H9 (cell line): ENCODE measurements around the gene IL3. TPM values are rescaled to one million over a fixed set of nuclear protein-coding genes. Genes with fewer than 3 reads are reported as not detected.

Experiments
- DNase-seq: peaks from one replicate; pipeline ENCODE4 v3.0.0-alpha.2; 2017
- H2AFZ ChIP-seq: one replicate; pipeline ENCODE4 v1.6.1; 2013; ENCODE audit warnings: mild to moderate bottlenecking, low read length, control low read depth, moderate library complexity
- H2AK5ac ChIP-seq: 2 replicates; pipeline ENCODE4 v1.6.1; 2013; ENCODE audit warnings: low read length, control low read depth, mixed read lengths; ENCODE audit not compliant: insufficient read length
- H2BK120ac ChIP-seq: one replicate; pipeline ENCODE4 v1.6.1; 2013; ENCODE audit warnings: low read depth, mild to moderate bottlenecking, low read length, control low read depth, inconsistent platforms; ENCODE audit not compliant: poor library complexity, severe bottlenecking
- H2BK12ac ChIP-seq: 2 replicates; pipeline ENCODE4 v1.6.1; 2013; ENCODE audit warnings: low read length, control low read depth, mixed read lengths, low read depth; ENCODE audit not compliant: insufficient read length
- H2BK15ac ChIP-seq: 2 replicates; pipeline ENCODE4 v1.6.1; 2013; ENCODE audit warnings: low read depth, low read length, control low read depth
- H2BK20ac ChIP-seq: one replicate; pipeline ENCODE4 v1.6.1; 2013; ENCODE audit warnings: low read depth, mild to moderate bottlenecking, low read length, control low read depth, inconsistent platforms; ENCODE audit not compliant: poor library complexity, severe bottlenecking
- H2BK5ac ChIP-seq: 2 replicates; pipeline ENCODE4 v1.6.1; 2013; ENCODE audit warnings: low read length, control low read depth, mixed read lengths; ENCODE audit not compliant: insufficient read length
- H3K14ac ChIP-seq: 2 replicates; pipeline ENCODE4 v1.6.1; 2013; ENCODE audit warnings: low read length, control low read depth; ENCODE audit not compliant: insufficient read depth
- H3K18ac ChIP-seq: 2 replicates; pipeline ENCODE4 v1.6.1; 2013; ENCODE audit warnings: low read depth, mild to moderate bottlenecking, mixed read lengths, low read length, control low read depth; ENCODE audit not compliant: insufficient read length
- H3K23ac ChIP-seq: 2 replicates; pipeline ENCODE4 v1.6.1; 2013; ENCODE audit warnings: low read length, control low read depth, mixed read lengths, low read depth; ENCODE audit not compliant: insufficient read length
- H3K23me2 ChIP-seq: 2 replicates; pipeline ENCODE4 v1.6.1; 2013; ENCODE audit warnings: low read depth, mild to moderate bottlenecking, mixed read lengths, low read length, control low read depth; ENCODE audit not compliant: insufficient read length, poor library complexity, severe bottlenecking
- H3K27ac ChIP-seq: 2 replicates; pipeline ENCODE4 v1.5.1; 2013; ENCODE audit warnings: low read length, control low read depth, mixed read lengths, low read depth; ENCODE audit not compliant: insufficient read length
- H3K27me3 ChIP-seq: 2 replicates; pipeline ENCODE4 v1.6.1; 2013; ENCODE audit warnings: low read length, control low read depth, inconsistent platforms; ENCODE audit not compliant: insufficient read depth
- H3K4ac ChIP-seq: 2 replicates; pipeline ENCODE4 v1.6.1; 2013; ENCODE audit warnings: low read depth, mild to moderate bottlenecking, control low read depth, inconsistent platforms, low read length, moderate library complexity
- H3K4me1 ChIP-seq: 2 replicates; pipeline ENCODE4 v1.6.1; 2013; ENCODE audit warnings: low read length, control low read depth, inconsistent platforms; ENCODE audit not compliant: insufficient read depth
- H3K4me2 ChIP-seq: 2 replicates; pipeline ENCODE4 v1.6.1; 2013; ENCODE audit warnings: low read length, control low read depth, mixed read lengths; ENCODE audit not compliant: insufficient read length, insufficient read depth
- H3K56ac ChIP-seq: 2 replicates; pipeline ENCODE4 v1.6.1; 2013; ENCODE audit warnings: low read depth, mild to moderate bottlenecking, mixed read lengths, low read length, control low read depth; ENCODE audit not compliant: insufficient read length
- H3K79me1 ChIP-seq: 2 replicates; pipeline ENCODE4 v1.6.1; 2013; ENCODE audit warnings: low read depth, mild to moderate bottlenecking, moderate library complexity, low read length, control low read depth, inconsistent platforms; ENCODE audit not compliant: insufficient read depth, poor library complexity, severe bottlenecking
- H3K79me2 ChIP-seq: 2 replicates; pipeline ENCODE4 v1.6.1; 2013; ENCODE audit warnings: low read length, control low read depth, inconsistent platforms; ENCODE audit not compliant: insufficient read depth
- H3K9ac ChIP-seq: 2 replicates; pipeline ENCODE4 v1.6.1; 2013; ENCODE audit warnings: low read length, control low read depth, mixed read lengths; ENCODE audit not compliant: insufficient read length; ENCODE audit errors: extremely low read depth
- H3K9me3 ChIP-seq: one replicate; pipeline ENCODE4 v1.6.1; 2013; ENCODE audit warnings: low read depth, low read length, inconsistent platforms; ENCODE audit not compliant: control insufficient read depth
- H3T11ph ChIP-seq: one replicate; pipeline ENCODE4 v1.6.1; 2013; ENCODE audit warnings: mild to moderate bottlenecking, low read length, control low read depth, inconsistent platforms
- H4K20me1 ChIP-seq: one replicate; pipeline ENCODE4 v1.6.1; 2013; ENCODE audit not compliant: control insufficient read depth, insufficient read length, insufficient read depth
- H4K5ac ChIP-seq: 2 replicates; pipeline ENCODE4 v1.6.1; 2013; ENCODE audit warnings: low read depth, mild to moderate bottlenecking, mixed read lengths, low read length, control low read depth; ENCODE audit not compliant: insufficient read length
- H4K8ac ChIP-seq: replicated peaks from 2 replicates; pipeline ENCODE4 v1.6.1; 2013; ENCODE audit warnings: low read length, control low read depth, mixed read lengths, low read depth; ENCODE audit not compliant: insufficient read length
- H4K91ac ChIP-seq: 2 replicates; pipeline ENCODE4 v1.6.1; 2013; ENCODE audit warnings: low read depth, mild to moderate bottlenecking, moderate library complexity, mixed read lengths, low read length, control low read depth; ENCODE audit not compliant: insufficient read length
- H3K27ac Mint-ChIP-seq, 3 experiments: 2 replicates in 2 of 3; 3 replicates in 1 of 3; pipeline ENCODE4 v1.8.0; 2020 to 2021; ENCODE audit warnings: mixed read lengths in 3 of 3, mild to moderate bottlenecking in 1 of 3, moderate library complexity in 1 of 3
- H3K27me3 Mint-ChIP-seq: 2 replicates; pipeline ENCODE4 v1.8.0; 2021; ENCODE audit warnings: low read depth, mild to moderate bottlenecking, moderate library complexity, mixed read lengths
- H3K36me3 Mint-ChIP-seq, 3 experiments: 2 replicates in 2 of 3; 3 replicates in 1 of 3; pipeline ENCODE4 v1.8.0; 2020 to 2021; ENCODE audit warnings: low read depth in 3 of 3, mixed read lengths in 3 of 3; ENCODE audit not compliant: insufficient read depth in 1 of 3
- H3K4me1 Mint-ChIP-seq, 2 experiments: 2 replicates each; pipeline ENCODE4 v1.8.0; 2020; ENCODE audit warnings: mixed read lengths in 2 of 2
- H3K4me3 Mint-ChIP-seq, 2 experiments: 2 replicates in 1 of 2; 3 replicates in 1 of 2; pipeline ENCODE4 v1.8.0; 2020 to 2021; ENCODE audit warnings: mild to moderate bottlenecking in 2 of 2, mixed read lengths in 2 of 2, moderate library complexity in 1 of 2
- H3K9me3 Mint-ChIP-seq, 2 experiments: 2 replicates in 1 of 2; 3 replicates in 1 of 2; pipeline ENCODE4 v1.8.0; 2020; ENCODE audit warnings: mild to moderate bottlenecking in 2 of 2, mixed read lengths in 2 of 2, moderate library complexity in 1 of 2
- CTCF ChIP-seq: fragments of 200-600 bp; sonication (generic); conservative IDR thresholded peaks from 3 replicates; pipeline ENCODE4 v1.8.0; 2021; ENCODE audit warnings: antibody characterized with exemption, mild to moderate bottlenecking
- WGBS: extraction: QIAGEN DNeasy Blood & Tissue Kit; methylation state at CpG from one replicate; pipeline ENCODE4 v1.1.7; 2013; ENCODE audit warnings: missing lambda C conversion rate, low lambda C conversion rate, mixed read lengths; ENCODE audit not compliant: insufficient read length; ENCODE audit errors: extremely low coverage; 5-methylcytosine and 5-hydroxymethylcytosine counted together
- total RNA-seq: library from RNA; stranded (reverse); gene quantifications from 2 replicates; pipeline ENCODE4 v1.2.1, GENCODE V29; 2021

IL3 gene
- total RNA-seq, 1 experiment from 2014 or later, result not detected

GRCh38 chr5:132093271-132093670, 32.8 kb downstream of the IL3 start:
- no peak for DNase-seq
- H3K14ac ChIP-seq, result no peak overlapping the region
- no peaks in the 10 kb centered on the region for H3K79me1 ChIP-seq
- no peaks in the 10 kb centered on the region for H3K23me2 ChIP-seq
- no peak overlapping the region for H2BK20ac ChIP-seq
- no peaks in the 10 kb centered on the region for H3K9me3 ChIP-seq
- H3K4ac ChIP-seq, result no peak overlapping the region
- no peak overlapping the region for H3K27ac Mint-ChIP-seq
- no peak overlapping the region for H2AFZ ChIP-seq
- H3K79me2 ChIP-seq, result no peaks in the 10 kb centered on the region
- H3K4me1 ChIP-seq, result no peaks in the 10 kb centered on the region
- H2BK12ac ChIP-seq, result no peak overlapping the region
- no peak overlapping the region for H2BK15ac ChIP-seq
- no CpG with 5 or more reads among the region's 3 CpGs for WGBS
- no peak overlapping the region for H4K91ac ChIP-seq
- no peak overlapping the region for H3K4me2 ChIP-seq
- no peak for TF ChIP-seq CTCF
- H2AK5ac ChIP-seq, result no peak overlapping the region
- no peak overlapping the region for H2BK5ac ChIP-seq
- no peaks in the 10 kb centered on the region; the same call in none of the 2 replicates for H3K27me3 Mint-ChIP-seq
- H3K4me3 Mint-ChIP-seq, result no peak overlapping the region
- no peaks in the 10 kb centered on the region for H3K36me3 Mint-ChIP-seq
- H3K4me1 Mint-ChIP-seq, result no peaks in the 10 kb centered on the region
- no peak overlapping the region for H4K5ac ChIP-seq
- H3K27me3 ChIP-seq, result no peaks in the 10 kb centered on the region
- H3K27ac ChIP-seq, result no peak overlapping the region
- H3K18ac ChIP-seq, result no peak overlapping the region
- no peak overlapping the region for H3K56ac ChIP-seq
- H3T11ph ChIP-seq, result no peak overlapping the region
- no peak overlapping the region for H3K23ac ChIP-seq
- H3K9ac ChIP-seq, result no peak overlapping the region
- H4K8ac ChIP-seq, result no peak overlapping the region
- no peaks in the 10 kb centered on the region for H4K20me1 ChIP-seq
- H2BK120ac ChIP-seq, result no peak overlapping the region
- no peaks in the 10 kb centered on the region; a peak in 1 of 5 replicates for H3K9me3 Mint-ChIP-seq
